HepG2 (cell line): ENCODE results near the gene NOTCH4. TPM values are rescaled to one million over a fixed set of nuclear protein-coding genes. Genes with fewer than 3 reads are reported as not detected.
A peak's percentile ranks its signal among the peaks of the same experiment; 100 is the strongest.

Source experiments
- E2F2 ChIP-seq: sonication (generic); formaldehyde crosslinking; IDR thresholded peaks from 2 replicates; pipeline ENCODE4 v1.4.0; 2020; ENCODE audit warnings: missing genetic modification reagents, borderline replicate concordance
- GABPB1 ChIP-seq: IDR thresholded peaks from 2 replicates; pipeline ENCODE4 v1.6.1; 2016; ENCODE audit warnings: mild to moderate bottlenecking, missing genetic modification reagents, moderate library complexity, missing compliant biosample characterization
- GATA4 ChIP-seq: sonication (generic); IDR thresholded peaks from 2 replicates; pipeline ENCODE4 v1.6.1; 2016; ENCODE audit warnings: antibody characterized with exemption, low read depth, borderline replicate concordance
- HIVEP1 ChIP-seq: sonication (generic); formaldehyde crosslinking; IDR thresholded peaks from 2 replicates; pipeline ENCODE4 v1.4.0; 2020; ENCODE audit warnings: mild to moderate bottlenecking, missing genetic modification reagents
- HOXA9 ChIP-seq: sonication (generic); formaldehyde crosslinking; IDR thresholded peaks from 2 replicates; pipeline ENCODE4 v1.8.1; 2022; ENCODE audit warnings: missing genetic modification reagents, mild to moderate bottlenecking, moderate library complexity, borderline replicate concordance
- NONO ChIP-seq, 2 experiments: fragments of 450-650 bp in 1 of 2; sonication (generic) in 1 of 2; formaldehyde crosslinking in 1 of 2; IDR thresholded peaks in 1 of 2; conservative IDR thresholded peaks in 1 of 2; 2 replicates each; pipeline versions ENCODE4 v1.6.1 to v1.8.0; 2017 to 2022; ENCODE audit warnings: mild to moderate bottlenecking in 1 of 2, missing genetic modification reagents in 1 of 2, moderate library complexity in 1 of 2
- PAF1 ChIP-seq: IDR thresholded peaks from 2 replicates; pipeline ENCODE4 v1.6.1; 2016; ENCODE audit warnings: missing genetic modification reagents, missing compliant biosample characterization
- PAXIP1 ChIP-seq: sonication (generic); formaldehyde crosslinking; conservative IDR thresholded peaks from 2 replicates; pipeline ENCODE4 v1.4.0; 2020; ENCODE audit warnings: mild to moderate bottlenecking, missing genetic modification reagents, moderate library complexity
- PCBP1 ChIP-seq: fragments of 200-400 bp; formaldehyde crosslinking; IDR thresholded peaks from 2 replicates; pipeline ENCODE4 v1.6.1; 2017; ENCODE audit warnings: mild to moderate bottlenecking, low read depth, low read length, borderline replicate concordance
- RARA ChIP-seq: IDR thresholded peaks from 2 replicates; pipeline ENCODE4 v1.6.1; 2016; ENCODE audit warnings: missing genetic modification reagents, missing compliant biosample characterization
- SMARCE1 ChIP-seq: fragments of 450-650 bp; IDR thresholded peaks from 2 replicates; pipeline ENCODE4 v1.6.1; 2017; ENCODE audit warnings: borderline replicate concordance
- SOX13 ChIP-seq, 3 experiments: fragments of 450-650 bp in 1 of 3; sonication (generic) in 1 of 3; formaldehyde crosslinking in 1 of 3; IDR thresholded peaks in 2 of 3; conservative IDR thresholded peaks in 1 of 3; 2 replicates each; pipeline versions ENCODE4 v1.5.0 to v1.6.1; 2016 to 2020; ENCODE audit warnings: antibody characterized with exemption in 1 of 3, mild to moderate bottlenecking in 1 of 3, missing compliant biosample characterization in 1 of 3, missing genetic modification reagents in 1 of 3, moderate library complexity in 1 of 3
- ZKSCAN8 ChIP-seq: IDR thresholded peaks from 2 replicates; pipeline ENCODE4 v1.6.1; 2016; ENCODE audit warnings: borderline replicate concordance, missing genetic modification reagents, missing compliant biosample characterization
- ZNF510 ChIP-seq: sonication (generic); formaldehyde crosslinking; IDR thresholded peaks from 2 replicates; pipeline ENCODE4 v1.4.0; 2020; ENCODE audit warnings: low read depth, mild to moderate bottlenecking, missing genetic modification reagents
- ZNF7 ChIP-seq: IDR thresholded peaks from 2 replicates; pipeline ENCODE4 v1.6.1; 2016; ENCODE audit warnings: missing biosample characterization, missing genetic modification reagents
- ZNF713 ChIP-seq: sonication (generic); formaldehyde crosslinking; IDR thresholded peaks from 2 replicates; pipeline ENCODE4 v1.4.0; 2020; ENCODE audit warnings: mild to moderate bottlenecking, missing genetic modification reagents
- ZNF773 ChIP-seq: sonication (generic); formaldehyde crosslinking; IDR thresholded peaks from 2 replicates; pipeline ENCODE4 v1.4.0; 2020; ENCODE audit warnings: missing genetic modification reagents, borderline replicate concordance
- polyA plus RNA-seq, 8 experiments: library from polyadenylated mRNA; depleted of rRNA in 3 of 8; stranded (reverse) in 7 of 8; unstranded in 1 of 8; fragments of >200 nt; fragmentation: Illumina TruSeq in 4 of 8; extraction: Trizol in 4 of 8; gene quantifications; 2 replicates each; pipeline versions ENCODE4 v1.2.1 to v1.2.3, GENCODE V29; 2011 to 2016; ENCODE audit warnings: low read depth in 4 of 8, missing spikeins in 1 of 8, mixed read lengths in 1 of 8; ENCODE audit not compliant: insufficient read depth in 1 of 8
- total RNA-seq, 5 experiments: library from RNA; depleted of rRNA; stranded (reverse); fragments of >200 nt; fragmentation: Illumina TruSeq; extraction: Trizol; gene quantifications; 2 replicates each; pipeline ENCODE4 v1.2.3, GENCODE V29; 2016; ENCODE audit warnings: low read depth in 1 of 5
- TF ChIP-seq, protein P1 (sequence below): sonication (generic); formaldehyde crosslinking; IDR thresholded peaks from 2 replicates; pipeline ENCODE4 v1.5.0; 2020; ENCODE audit warnings: missing genetic modification reagents, mild to moderate bottlenecking, borderline replicate concordance
- TF ChIP-seq, protein P2 (sequence below): sonication (generic); formaldehyde crosslinking; IDR thresholded peaks from 2 replicates; pipeline ENCODE4 v1.4.0; 2020; ENCODE audit warnings: missing genetic modification reagents

The NOTCH4 gene
- total and polyA plus RNA-seq, 2 of the 13 experiments (the other 11 are each of a cell fraction or from before 2014, with no cell fraction given) = 0.51 to 0.83 TPM

DNA sequence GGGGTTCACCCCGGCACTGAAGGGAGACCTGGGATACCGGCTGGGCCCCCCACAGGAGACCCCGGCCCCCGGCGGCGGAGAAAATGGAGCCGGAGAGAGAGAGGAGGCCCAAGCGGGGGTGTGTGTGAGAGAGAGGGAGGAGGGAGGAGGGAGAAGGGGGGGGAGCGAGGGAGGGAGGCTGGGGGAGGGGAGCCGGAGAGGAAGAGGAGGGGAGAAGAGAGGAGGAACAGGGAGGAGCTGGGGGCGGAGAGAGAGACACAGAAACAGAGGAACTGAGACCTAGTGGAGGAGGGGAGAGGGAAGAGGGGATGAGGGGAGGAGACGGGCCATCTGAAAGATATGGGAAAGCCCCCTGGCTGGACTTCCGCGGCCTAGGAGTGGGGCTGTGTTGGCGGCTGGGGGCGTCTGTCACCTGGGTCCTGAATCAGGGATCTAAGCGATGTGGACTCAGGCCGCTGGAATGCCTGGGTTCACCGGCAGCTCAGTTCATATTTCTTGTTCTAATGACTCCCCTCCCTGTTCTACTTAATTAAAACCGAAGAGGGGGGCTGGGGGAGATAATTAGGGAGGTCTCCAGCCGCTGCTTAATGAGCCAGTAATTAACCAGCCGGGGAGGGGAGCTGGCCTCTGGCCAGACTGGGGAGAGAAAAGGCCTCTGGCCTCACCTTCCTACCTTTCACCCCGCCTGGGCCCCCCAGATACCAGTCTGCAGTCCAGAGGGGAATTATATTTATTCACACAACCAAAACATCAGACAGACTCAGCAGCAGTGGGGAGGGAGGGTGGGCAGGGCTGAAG, 33.6 kb downstream of the NOTCH4 start, which contains the start of gene PBX2 (continued):
- no peak for TF ChIP-seq NONO (IDR thresholded peaks at IDR 0.05)
- no peak for TF ChIP-seq NONO (CRISPR knock-in tag; conservative IDR thresholded peaks at IDR 0.05)
- TF ChIP-seq SMARCE1 = no peak
- 0 out of 2 replicates have a peak, but pooled peaks have one; percentile 82 for TF ChIP-seq ZNF713 (CRISPR knock-in tag)
- TF ChIP-seq HOXA9 (CRISPR knock-in tag) = no peak
- no peak for TF ChIP-seq ZNF7
- 0 out of 2 replicates have a peak, but pooled peaks have one; percentile 29 for TF ChIP-seq ZKSCAN8 (CRISPR knock-in tag)
- no peak for TF ChIP-seq PAF1 (CRISPR knock-in tag)
- TF ChIP-seq PAXIP1 (CRISPR knock-in tag) = peak; percentile 66
- no peak for TF ChIP-seq ZNF773 (CRISPR knock-in tag)
- peak; percentile 61 for TF ChIP-seq GABPB1 (CRISPR knock-in tag)
- no peak for TF ChIP-seq SOX13 (IDR thresholded peaks at IDR 0.05)
- TF ChIP-seq SOX13 (CRISPR knock-in tag; conservative IDR thresholded peaks at IDR 0.05 in 1 of 2, IDR thresholded peaks at IDR 0.05 in 1 of 2) = no peak
- TF ChIP-seq, protein P1, sequence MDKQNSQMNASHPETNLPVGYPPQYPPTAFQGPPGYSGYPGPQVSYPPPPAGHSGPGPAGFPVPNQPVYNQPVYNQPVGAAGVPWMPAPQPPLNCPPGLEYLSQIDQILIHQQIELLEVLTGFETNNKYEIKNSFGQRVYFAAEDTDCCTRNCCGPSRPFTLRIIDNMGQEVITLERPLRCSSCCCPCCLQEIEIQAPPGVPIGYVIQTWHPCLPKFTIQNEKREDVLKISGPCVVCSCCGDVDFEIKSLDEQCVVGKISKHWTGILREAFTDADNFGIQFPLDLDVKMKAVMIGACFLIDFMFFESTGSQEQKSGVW = no peak
- peak; percentile 72; the same call in 1 of the 2 replicates for TF ChIP-seq ZNF510 (CRISPR knock-in tag)
- TF ChIP-seq HIVEP1 (CRISPR knock-in tag) = 0 out of 2 replicates have a peak, but pooled peaks have one; percentile 32
- TF ChIP-seq, protein P2, sequence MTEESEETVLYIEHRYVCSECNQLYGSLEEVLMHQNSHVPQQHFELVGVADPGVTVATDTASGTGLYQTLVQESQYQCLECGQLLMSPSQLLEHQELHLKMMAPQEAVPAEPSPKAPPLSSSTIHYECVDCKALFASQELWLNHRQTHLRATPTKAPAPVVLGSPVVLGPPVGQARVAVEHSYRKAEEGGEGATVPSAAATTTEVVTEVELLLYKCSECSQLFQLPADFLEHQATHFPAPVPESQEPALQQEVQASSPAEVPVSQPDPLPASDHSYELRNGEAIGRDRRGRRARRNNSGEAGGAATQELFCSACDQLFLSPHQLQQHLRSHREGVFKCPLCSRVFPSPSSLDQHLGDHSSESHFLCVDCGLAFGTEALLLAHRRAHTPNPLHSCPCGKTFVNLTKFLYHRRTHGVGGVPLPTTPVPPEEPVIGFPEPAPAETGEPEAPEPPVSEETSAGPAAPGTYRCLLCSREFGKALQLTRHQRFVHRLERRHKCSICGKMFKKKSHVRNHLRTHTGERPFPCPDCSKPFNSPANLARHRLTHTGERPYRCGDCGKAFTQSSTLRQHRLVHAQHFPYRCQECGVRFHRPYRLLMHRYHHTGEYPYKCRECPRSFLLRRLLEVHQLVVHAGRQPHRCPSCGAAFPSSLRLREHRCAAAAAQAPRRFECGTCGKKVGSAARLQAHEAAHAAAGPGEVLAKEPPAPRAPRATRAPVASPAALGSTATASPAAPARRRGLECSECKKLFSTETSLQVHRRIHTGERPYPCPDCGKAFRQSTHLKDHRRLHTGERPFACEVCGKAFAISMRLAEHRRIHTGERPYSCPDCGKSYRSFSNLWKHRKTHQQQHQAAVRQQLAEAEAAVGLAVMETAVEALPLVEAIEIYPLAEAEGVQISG = peak; percentile 44
- peak; percentile 87; the same call in 1 of the 2 replicates for TF ChIP-seq PCBP1
- TF ChIP-seq RARA (CRISPR knock-in tag) = no peak
- peak; percentile 62; the same call in 1 of the 2 replicates for TF ChIP-seq GATA4
- no peak for TF ChIP-seq E2F2 (CRISPR knock-in tag)
